HUES48 (cell line): ENCODE results near the gene GK.

ENCODE experiments used
- H3K27ac ChIP-seq: one replicate; pipeline ENCODE4 v1.7.0; 2013; ENCODE audit warnings: low read depth, low read length, inconsistent platforms
- H3K27me3 ChIP-seq: 2 replicates; pipeline ENCODE4 v1.6.1; 2013; ENCODE audit warnings: mild to moderate bottlenecking, low read length; ENCODE audit not compliant: control insufficient read depth, insufficient read depth
- H3K36me3 ChIP-seq: 2 replicates; pipeline ENCODE4 v1.6.1; 2013; ENCODE audit warnings: low read length; ENCODE audit not compliant: control insufficient read depth, insufficient read depth
- H3K4me1 ChIP-seq: 2 replicates; pipeline ENCODE4 v1.6.1; 2013; ENCODE audit warnings: mild to moderate bottlenecking, low read length; ENCODE audit not compliant: control insufficient read depth, insufficient read depth
- H3K4me3 ChIP-seq: 2 replicates; pipeline ENCODE4 v1.5.1; 2013; ENCODE audit warnings: mild to moderate bottlenecking, low read depth, low read length
- H3K9ac ChIP-seq: 2 replicates; pipeline ENCODE4 v1.6.1; 2013; ENCODE audit warnings: mild to moderate bottlenecking, low read depth, low read length, moderate library complexity
- H3K9me3 ChIP-seq: 2 replicates; pipeline ENCODE4 v1.6.1; 2013; ENCODE audit warnings: low read length; ENCODE audit not compliant: control insufficient read depth, insufficient read depth

The GK gene

GRCh38 chrX:30673884-30674598 is 20.8 kb downstream of the GK start:
- H3K9ac ChIP-seq: no peak overlapping the region
- H3K27ac ChIP-seq: no peak overlapping the region
- H3K9me3 ChIP-seq: no peaks in the 10 kb centered on the region
- no peaks in the 10 kb centered on the region for H3K4me1 ChIP-seq
- no peak overlapping the region for H3K4me3 ChIP-seq
- no peaks in the 10 kb centered on the region for H3K27me3 ChIP-seq
- H3K36me3 ChIP-seq: no peaks in the 10 kb centered on the region

DNA sequence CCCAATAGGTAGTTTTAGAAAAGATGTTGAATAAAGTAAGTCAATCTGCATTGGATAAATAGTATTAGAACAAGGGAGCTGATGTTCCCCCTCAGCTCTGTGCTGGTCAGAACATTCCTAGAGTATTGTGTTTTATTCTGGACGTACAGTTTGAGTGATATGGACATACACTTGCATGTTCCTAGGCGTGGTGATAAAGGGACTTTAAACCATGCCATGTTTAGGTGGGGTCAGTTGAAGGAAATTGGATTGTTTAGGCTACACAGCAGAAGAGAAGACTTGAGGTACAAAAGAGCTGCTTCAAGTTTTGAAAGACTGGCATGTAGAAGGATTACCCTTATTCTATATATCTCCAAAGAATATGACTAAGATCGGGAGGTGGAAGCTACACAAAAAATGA is 21.6 kb downstream of the GK start:
- no peak overlapping the region for H3K4me3 ChIP-seq
- H3K9me3 ChIP-seq: no peaks in the 10 kb centered on the region
- no peaks in the 10 kb centered on the region for H3K36me3 ChIP-seq

DNA sequence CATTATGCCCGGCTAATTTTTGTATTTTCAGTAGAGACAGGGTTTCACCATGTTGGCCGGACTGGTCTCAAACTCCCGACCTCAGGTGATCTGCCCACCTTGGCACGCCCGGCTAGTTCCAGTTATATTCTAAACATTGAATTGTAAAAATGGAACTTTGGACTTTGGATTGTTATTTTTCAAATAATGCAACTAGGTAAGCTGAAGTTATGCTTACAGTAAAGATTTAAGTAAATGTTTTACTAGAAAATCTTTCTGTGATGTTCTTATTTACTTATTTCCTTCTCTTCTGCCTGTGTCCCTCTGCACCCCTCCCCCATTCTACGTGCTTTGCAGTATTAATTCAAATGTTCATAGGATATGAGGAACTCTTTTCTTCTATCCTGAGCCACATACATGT is 26.1 kb downstream of the GK start:
- H3K27ac ChIP-seq: no peak overlapping the region
- H3K4me3 ChIP-seq: no peak overlapping the region
- H3K4me1 ChIP-seq: no peaks in the 10 kb centered on the region
- no peaks in the 10 kb centered on the region for H3K36me3 ChIP-seq
- no peaks in the 10 kb centered on the region for H3K27me3 ChIP-seq
- H3K9me3 ChIP-seq: no peaks in the 10 kb centered on the region
- H3K9ac ChIP-seq: no peak overlapping the region

More for the DNA sequence above, 21.6 kb downstream of the GK start:
- no peaks in the 10 kb centered on the region for H3K27me3 ChIP-seq
- H3K27ac ChIP-seq: no peak overlapping the region
- H3K9ac ChIP-seq: no peak overlapping the region
- H3K4me1 ChIP-seq: no peaks in the 10 kb centered on the region

- no peaks in the 10 kb centered on the region for H3K4me1 ChIP-seq
- no peaks in the 10 kb centered on the region for H3K27me3 ChIP-seq
- no peak overlapping the region for H3K27ac ChIP-seq
- H3K9me3 ChIP-seq: no peaks in the 10 kb centered on the region
- no peaks in the 10 kb centered on the region for H3K36me3 ChIP-seq
- no peak overlapping the region for H3K4me3 ChIP-seq
- no peak overlapping the region for H3K9ac ChIP-seq
Observed at GRCh38 chrX:30680618-30681017, 27.4 kb downstream of the GK start.

DNA sequence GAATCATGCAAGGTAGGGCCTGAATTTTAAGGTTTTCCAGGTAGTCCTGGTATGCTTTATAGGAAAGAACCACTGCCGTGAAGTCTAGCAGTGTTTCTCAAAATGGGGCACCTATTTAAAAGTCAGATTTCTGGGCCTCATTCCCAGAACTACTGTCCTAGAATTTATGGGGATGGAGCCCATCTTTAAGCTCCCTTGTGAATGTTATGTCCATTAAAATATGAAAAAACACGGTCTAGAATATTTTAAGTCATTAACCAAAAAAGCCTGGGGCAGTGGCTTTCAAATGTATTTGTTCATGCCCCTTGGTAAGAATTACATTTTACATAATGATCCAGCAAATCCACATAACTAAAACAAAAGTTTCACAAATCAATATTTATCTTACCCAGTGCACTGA is 35.4 kb downstream of the GK start:
- Histone ChIP-seq H3K27ac (no peak overlapping the region), H3K9ac (no peak overlapping the region), H3K4me1 (peaks cover 34% of the 10 kb centered on the region), H3K9me3 (no peaks in the 10 kb centered on the region), H3K27me3 (no peaks in the 10 kb centered on the region), H3K4me3 (no peak overlapping the region), H3K36me3 (no peaks in the 10 kb centered on the region)

DNA sequence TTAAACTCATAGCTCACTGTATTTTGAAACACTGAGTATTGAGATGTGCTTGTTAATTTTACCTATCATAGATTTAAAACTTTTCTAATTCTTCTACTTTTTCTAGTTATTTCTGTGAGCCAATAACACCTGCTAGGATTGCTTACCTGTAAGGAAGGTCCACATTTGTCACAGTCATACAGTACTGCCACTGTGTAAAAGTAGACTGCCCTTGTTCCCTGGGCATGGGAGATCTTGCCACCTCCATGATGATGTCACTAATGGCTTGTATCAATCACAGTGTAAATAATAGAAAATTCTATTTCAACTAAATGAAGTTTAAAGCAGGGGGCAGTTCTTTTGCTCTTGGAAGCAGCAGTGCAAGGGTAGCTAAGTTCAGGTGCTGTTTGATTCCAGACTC is 35.9 kb downstream of the GK start:
- Histone ChIP-seq H3K9me3 (no peaks in the 10 kb centered on the region), H3K4me1 (peaks cover 34% of the 10 kb centered on the region), H3K9ac (no peak overlapping the region), H3K36me3 (no peaks in the 10 kb centered on the region), H3K4me3 (no peak overlapping the region), H3K27me3 (no peaks in the 10 kb centered on the region), H3K27ac (no peak overlapping the region)

- Histone ChIP-seq H3K27me3 (no peaks in the 10 kb centered on the region), H3K36me3 (no peaks in the 10 kb centered on the region), H3K9me3 (no peaks in the 10 kb centered on the region), H3K27ac (peak overlapping the region; percentile 52), H3K4me3 (peak overlapping the region; percentile 43; the same call in 1 of the 2 replicates), H3K4me1 (peaks cover 34% of the 10 kb centered on the region), H3K9ac (no peak overlapping the region)
Observed at GRCh38 chrX:30690330-30690729, 37.1 kb downstream of the GK start.

DNA sequence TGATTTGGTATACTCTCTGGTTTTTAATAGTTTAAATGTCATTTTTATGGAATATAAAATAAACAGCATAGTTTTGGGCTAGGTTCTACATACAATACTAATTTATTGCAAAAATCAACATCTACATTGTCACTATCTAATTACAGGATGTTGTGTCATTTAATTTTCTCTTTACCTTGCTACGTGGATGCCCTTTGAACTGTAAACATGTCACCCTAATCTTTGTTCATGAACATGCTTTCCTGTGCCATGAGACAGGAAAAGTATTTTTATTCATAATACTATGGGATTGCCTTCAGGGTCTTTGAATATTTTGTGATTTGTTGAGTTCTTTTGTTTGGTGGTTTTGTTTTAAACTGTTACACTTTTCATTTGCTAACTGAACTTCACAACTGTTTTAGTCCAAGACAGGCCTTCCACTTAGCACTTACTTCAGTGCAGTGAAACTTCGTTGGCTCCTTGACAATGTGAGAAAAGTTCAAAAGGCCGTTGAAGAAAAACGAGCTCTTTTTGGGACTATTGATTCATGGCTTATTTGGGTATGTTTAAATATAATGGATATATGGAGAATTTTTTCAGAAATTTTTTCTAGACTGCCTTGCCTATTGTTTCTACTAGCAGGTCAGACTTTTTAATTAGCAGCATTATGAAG is 40.9 kb downstream of the GK start:
- H3K36me3 ChIP-seq: no peaks in the 10 kb centered on the region
- no peak overlapping the region for H3K9ac ChIP-seq
- no peaks in the 10 kb centered on the region for H3K27me3 ChIP-seq
- no peak overlapping the region for H3K27ac ChIP-seq
- H3K9me3 ChIP-seq: no peaks in the 10 kb centered on the region
- H3K4me3 ChIP-seq: no peak overlapping the region
- H3K4me1 ChIP-seq: peaks cover 27% of the 10 kb centered on the region

- Histone ChIP-seq H3K27me3 (no peaks in the 10 kb centered on the region), H3K9ac (no peak overlapping the region), H3K4me3 (no peak overlapping the region), H3K9me3 (no peaks in the 10 kb centered on the region), H3K27ac (no peak overlapping the region), H3K4me1 (no peaks in the 10 kb centered on the region), H3K36me3 (peaks cover 3% of the 10 kb centered on the region; the same call in 1 of the 2 replicates)
Observed at GRCh38 chrX:30702736-30703135, 49.5 kb downstream of the GK start.

GRCh38 chrX:30706216-30706775 is 53.1 kb downstream of the GK start:
- Histone ChIP-seq H3K4me1 (no peaks in the 10 kb centered on the region), H3K27ac (no peak overlapping the region), H3K9me3 (no peaks in the 10 kb centered on the region), H3K27me3 (no peaks in the 10 kb centered on the region), H3K36me3 (peaks cover 3% of the 10 kb centered on the region; the same call in 1 of the 2 replicates), H3K4me3 (no peak overlapping the region), H3K9ac (no peak overlapping the region)

DNA sequence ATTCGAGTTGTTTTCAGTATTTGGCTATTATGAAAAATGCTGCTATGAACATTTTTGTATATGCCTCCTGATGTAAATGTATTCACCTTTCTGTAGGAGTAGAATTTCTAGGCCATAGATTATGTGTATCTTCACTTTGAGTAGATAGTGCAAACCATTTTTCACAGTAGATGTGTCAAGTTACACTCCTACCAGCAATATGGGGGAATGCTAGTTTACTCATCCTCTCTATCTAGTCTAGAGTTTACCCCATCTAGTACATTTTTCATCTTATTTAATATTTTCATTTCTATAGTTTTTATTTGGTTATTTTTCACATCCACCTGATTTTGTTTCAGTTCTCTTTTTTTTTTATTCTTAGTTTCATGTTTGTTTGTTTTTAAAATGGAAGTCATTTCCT is 59.0 kb downstream of the GK start:
- no peaks in the 10 kb centered on the region for H3K36me3 ChIP-seq

More for the DNA sequence above, 59.0 kb downstream of the GK start:
- Histone ChIP-seq H3K27me3 (no peaks in the 10 kb centered on the region), H3K9ac (no peak overlapping the region), H3K4me3 (no peak overlapping the region), H3K9me3 (no peaks in the 10 kb centered on the region), H3K27ac (no peak overlapping the region), H3K4me1 (no peaks in the 10 kb centered on the region)
